Stimulated activated CD8-positive, alpha-beta memory T cell treated with anti-CD3 and anti-CD28 coated beads, Interleukin-4, amount 100 ng/mL, for 48 hours (primary cell): ENCODE data around the gene CUX1.
"Not testable (repeated sequence)": the region's sequence is repeated elsewhere in the genome, so short reads cannot be mapped to it uniquely, and the experiment has no call there.

Experiments used
- DNase-seq: peaks from one replicate; pipeline ENCODE4 v3.0.0-alpha.2; 2020

CUX1 gene

DNA sequence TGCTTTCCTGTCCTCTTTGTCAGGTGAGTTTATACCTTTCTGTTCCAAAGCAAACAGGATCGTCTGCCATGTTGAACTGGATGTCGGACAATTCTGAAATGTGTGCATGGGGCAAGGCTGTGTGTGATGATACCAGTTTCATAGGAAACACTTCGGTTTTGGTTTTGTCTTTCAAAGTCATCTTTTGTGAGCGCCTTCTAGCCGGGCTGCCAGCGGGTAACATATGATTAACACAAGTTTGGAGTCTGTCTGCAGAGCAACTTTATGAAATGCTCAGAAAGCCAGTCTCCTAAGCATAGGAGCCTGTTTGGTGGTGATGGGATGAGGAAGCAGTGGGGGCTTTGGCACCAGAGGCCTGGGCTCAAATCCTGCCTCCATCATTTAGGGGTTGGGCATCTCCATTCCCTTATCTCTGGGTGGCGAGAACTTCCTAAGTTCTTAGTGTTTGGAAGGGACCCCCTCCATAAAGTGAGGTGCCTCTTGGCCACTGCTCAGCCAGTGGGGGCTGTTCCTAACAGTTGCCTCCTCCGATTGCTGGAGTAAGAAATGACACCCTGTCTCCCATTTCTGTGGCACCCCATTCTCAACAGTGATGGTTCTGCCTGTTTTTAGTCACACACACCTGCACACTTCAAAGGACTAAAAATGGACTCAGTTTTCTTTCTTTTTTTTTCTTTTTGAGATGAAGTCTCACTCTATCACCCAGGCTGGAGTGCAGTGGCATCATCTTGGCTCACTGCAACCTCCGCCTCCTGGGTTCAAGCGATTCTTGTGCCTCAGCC is 36.8 kb downstream of the CUX1 start:
- no peak for DNase-seq

DNA sequence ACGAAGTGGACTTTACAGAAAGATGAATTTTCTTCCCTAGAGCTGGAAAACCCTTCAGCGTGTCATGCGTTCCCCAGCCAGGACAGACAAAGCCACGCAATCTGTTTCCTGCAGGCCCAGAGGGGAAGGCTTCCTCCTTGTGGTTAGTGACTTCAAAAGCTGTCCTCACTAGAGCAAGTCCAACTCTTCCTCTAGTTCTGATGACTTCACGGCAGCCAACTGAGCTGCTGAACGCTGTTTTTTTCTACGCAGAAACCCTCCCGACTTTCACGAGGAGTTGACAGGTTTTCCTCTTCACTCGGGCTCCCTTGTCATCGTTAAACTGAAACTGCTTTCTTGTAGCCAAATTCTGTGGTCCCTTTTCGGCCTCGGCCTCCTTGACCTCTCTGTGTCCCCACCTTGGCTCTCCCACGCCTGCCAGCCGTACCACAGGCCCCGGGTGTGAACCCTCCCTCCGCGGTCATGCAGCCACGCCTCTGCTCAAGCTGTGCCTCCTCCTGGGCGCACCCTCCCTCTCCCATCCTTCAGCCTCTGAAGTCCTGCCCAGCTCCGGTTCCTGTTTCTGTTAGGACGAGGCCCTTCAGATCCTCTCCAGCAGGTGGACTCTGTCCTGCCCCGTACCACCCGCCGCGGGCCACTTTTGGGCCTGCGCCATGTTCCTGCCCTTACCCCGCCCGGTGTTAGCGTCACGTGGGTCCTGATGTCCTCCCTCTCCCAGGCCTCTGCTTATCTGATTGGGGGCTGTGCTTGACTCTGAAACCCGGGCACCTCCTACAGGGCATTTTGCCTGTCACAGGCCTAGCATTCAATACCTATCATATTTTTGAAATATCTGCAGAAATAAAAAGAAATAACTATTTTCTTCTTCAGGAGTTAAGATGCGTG is 39.3 kb downstream of the CUX1 start:
- DNase-seq, result peak; percentile 87

DNA sequence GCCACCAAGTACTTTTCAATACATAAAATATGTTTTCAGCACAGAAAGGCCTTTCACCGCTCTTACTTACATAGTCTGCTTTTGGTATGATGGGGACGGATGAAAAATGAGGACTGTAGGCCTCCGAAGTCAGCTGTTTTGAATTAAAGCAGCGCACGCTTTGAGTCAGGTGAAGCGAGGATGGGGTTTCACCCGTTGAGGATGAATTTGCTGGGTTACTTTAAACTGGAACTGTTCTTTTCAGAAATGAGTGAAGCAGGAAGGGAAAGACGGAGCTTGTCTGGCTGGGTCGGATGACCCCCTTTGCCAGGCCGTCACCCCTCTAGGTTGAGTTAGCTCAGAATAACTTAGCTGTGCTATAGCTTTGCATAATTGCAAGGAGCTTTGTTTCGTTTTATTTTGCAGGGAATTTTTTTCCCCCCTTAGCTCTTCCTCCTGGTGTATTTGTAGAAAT is 40.0 kb downstream of the CUX1 start:
- DNase-seq, result no peak

DNA sequence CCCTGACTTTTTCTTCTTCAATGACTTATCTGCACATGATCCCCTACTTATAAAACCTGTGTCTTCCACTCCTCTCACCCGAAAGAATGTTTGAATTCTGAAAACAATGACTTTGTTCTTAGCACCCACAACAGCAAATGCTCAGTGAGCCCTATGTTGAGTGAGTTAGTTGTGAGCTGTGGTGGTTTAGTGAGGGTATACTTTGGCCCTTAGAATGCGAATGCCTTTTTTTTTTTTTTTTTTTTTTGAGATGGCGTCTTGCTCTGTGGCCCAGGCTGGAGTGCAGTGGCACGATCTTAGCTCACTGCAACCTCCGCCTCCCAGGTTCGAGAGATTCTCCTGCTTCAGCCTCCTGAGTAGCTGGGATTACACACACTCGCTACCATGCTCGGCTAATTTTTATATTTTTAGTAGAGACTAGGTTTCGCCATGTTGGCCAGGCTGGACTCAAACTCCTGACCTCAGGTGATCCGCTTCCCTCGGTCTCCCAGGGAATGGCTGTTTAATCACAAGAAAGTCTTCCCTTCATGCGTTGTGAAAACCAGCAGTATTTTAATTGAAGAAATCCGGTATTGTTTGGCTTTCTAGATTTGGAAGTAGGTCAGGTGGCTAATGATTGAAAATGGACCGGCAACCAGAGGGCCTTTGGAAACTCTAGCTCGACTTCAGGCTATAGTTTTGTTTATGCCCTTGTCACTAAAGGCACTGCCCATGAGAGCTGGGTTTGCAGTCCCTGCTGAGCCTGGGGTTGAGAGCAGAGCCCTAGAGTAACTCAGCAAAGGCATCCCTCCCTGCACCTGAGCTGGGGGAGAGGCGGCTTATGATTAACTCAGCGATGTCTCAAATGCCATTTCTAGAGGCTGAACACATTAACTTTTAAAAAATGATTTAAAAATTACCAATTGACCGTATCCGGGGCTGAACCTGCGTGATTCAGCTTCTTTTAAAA is 41.3 kb downstream of the CUX1 start:
- DNase-seq, result no peak

DNA sequence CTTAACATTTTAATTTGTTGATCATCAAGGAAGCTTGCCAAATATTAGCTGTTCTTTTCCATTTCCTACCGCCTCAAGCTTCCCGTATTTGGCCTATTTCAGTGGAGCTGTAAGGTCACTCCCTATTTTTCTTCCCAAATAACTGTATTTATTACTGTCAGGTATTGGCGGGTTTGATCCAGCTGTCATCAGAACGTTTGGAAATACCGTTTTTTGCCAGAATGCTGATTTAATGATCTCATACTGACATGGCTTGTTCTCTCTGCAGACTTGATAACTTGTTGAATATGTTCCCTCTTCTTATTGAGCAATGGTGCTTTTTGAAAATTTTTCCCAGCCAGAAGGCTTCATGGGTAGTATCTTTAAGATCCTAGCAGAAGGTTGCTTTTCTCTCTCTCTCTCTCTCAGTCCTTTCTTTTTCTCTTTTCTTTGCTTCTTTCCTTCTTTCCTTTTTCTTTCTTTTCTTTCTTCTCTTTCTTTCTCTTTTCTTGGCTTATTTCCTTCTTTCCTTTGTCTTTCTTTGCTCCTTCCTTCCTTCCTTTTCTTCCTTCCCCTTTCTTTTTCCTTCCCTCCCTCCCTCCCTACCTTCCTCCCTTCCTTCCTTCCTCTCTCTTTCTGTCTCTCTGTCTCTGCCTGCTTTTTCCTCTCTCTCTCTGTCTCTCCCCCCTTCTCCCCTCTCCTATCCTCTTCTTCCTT is 42.1 kb downstream of the CUX1 start:
- no peak for DNase-seq

DNA sequence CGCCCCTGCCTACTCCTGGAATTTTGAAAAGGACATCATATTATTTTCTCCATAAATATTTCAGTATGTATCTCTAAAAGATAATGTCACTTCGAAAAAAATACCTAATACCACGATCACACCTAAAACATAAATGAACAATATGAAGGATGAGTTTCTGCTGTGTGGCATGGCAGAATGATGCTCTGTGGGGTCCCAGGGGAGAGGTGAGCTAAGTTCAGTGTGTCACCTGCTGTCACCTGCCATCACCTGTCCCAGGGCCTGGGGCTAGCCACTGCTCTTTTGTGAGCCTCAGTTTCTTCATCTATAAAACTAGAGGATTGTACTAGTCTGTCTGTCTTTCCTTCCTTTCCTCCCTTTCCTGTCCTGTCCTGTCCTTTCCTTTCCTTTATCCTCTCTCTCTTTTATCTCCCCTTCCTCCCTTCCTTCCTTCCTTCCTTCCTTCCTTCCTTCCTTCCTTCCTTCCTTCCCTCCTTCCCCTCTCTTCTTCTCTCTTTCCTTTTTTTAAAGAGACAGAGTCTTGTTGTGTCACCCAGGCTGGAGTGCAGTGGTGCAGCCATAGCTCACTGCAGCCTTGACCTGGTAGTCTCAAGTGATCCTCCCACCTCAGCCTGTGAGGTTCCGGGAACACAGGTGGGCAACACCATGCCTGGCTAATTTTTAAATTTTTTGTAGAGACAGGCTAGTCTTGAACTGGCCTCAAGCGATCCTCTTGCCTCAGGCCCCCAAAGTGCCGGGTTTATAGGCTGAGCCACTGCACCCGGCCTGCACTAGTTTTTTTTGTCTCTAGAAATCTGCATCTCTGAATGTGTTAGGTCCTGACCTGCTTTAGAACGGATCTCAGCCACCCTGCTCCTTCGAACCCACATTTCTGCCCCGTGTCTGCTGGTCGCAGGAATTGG is 43.1 kb downstream of the CUX1 start:
- DNase-seq, result no peak

DNA sequence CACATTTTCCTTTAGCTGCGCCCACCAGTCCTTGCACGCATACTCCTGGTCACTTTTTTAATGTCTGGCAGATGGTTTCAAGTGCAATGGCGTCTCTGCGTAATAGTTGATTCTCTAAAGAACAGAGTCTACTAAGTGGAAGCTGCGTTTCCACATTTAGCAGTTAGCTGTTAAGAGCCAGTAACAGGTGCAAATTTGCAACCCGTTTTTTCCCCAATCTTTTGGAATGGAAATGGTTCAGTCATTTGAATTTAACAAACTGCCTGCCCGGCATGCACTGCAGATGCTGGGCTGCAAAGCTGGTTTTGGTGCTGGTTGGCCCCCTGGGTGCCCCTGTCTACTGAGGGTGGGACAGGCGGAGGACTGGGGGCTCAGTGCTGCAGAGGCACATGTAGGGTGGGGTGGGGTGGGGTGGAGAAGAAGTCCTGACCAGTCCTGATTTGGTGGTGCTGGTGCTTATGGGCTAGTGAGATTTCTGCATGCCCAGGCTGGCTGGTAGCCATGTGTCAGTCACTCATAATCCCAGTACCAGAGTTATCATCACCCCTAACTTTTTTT is 43.9 kb downstream of the CUX1 start:
- DNase-seq, result no peak

DNA sequence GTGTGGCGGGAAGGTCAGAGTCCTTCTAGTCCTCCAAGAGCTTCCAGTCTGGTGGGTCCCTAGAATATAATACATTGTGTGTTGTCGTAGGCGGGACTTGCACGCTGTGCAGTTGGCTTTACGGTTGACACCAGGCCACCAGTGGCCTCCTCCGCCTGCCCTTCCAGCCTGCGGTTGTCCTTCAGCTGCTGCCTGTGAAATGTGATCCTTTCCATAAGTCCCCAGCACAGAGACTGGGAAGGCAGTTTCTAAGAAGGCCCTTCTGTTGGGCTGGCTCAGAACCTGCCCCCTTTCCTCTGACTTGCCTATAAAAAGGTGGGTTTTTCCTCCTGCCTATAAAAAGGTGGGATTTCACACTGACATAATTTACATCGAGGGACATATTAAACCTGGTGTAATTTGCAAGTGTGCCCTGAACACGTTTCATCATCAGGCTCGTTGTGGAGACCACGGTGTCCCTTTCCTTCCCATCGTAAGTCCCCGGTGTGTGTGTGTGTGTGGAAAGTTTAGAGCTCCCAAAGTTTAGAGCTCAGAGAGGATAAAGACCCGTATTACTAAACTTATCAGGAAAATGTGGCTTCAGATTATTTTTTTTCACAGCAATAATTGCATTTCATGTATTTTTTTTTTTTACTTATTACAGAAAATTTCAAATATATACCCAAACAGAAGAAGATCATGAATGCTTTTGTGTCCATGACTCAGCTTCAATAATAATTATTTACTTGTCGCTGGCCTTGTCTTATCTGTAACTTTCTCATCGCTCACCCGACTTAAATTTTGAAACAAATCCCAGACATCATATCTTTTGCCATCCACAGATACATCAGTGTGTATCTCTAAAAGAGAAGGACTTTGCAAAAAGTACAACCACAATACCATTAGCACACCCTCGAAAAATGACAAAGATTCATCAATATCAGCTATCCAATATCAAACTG is 45.1 kb downstream of the CUX1 start:
- DNase-seq, result no peak

DNA sequence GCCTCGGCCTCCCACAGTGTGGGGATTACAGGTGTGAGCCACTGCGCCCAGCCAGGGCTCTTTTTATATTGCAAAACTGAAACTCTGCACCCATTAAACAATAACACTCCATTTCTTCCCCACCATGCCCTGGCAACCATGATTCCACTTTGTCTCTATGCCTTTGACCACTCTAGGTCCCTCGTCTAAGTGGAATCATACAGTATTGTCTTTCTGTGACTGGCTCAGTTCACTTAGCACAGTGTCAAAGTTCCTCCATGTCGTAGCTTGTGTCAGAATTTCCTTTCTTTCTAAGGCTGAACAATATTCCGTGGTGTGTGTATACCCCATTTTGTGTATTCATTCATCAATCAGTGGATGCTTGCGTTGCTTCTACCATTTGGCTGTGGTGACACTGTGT is 46.2 kb downstream of the CUX1 start:
- DNase-seq, result no peak

DNA sequence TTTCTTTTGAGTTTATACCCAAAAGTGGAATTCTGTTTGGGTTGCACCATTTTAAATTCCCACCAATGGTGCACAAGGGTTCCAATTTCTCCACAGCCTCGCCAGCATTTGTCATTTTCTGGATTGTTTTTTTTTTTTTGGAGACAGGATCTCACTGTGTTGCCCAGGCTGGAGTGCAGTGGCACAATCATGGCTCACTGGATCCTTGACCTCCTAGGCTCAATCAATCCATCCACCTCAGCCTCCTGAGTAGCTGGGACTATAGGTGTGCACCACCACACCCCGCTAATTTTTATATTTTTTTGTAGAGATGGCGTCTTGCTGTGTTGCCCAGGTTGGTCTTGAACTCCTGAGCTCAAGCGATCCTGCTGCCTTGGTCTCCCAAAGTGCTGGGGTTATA is 46.6 kb downstream of the CUX1 start:
- DNase-seq, result no peak

DNA sequence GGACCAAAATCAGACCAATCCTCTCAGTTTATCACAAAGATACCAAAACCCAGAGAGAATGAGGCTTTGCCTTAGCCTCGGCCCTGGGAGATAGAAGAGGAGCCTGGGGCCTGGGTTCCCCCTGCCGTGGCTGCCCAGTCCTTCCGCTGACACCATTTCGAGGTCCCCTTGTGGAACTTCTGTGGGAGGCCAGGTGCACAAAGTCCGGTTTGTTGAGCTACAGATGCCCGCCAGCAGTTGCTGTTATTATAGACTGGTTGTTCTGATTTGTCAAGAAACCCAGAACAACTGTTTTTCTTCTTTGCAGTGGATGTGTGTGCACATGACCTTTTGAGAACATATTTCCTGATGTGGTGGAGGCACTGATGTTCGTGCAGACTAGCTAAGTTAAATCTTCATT is 47.6 kb downstream of the CUX1 start:
- no peak for DNase-seq

DNA sequence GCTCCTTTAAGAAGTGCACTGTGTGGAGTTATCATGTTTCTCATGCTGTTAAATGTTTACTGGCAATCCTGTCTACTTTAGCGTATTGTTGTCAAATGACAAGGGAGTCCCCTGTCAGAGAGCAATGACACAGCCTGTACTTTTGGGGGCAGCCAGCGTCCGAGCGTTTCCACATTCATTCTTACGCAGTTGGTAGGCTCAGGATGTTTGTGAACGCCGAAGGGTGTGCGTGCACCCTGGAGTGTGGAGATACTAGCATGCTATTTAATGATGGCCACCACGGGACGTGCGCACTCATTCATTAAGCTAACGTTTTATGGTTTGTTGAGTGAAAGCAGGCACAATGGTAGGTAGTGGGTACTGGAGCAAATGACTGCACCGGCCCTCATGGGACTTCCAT is 48.0 kb downstream of the CUX1 start:
- no peak for DNase-seq

DNA sequence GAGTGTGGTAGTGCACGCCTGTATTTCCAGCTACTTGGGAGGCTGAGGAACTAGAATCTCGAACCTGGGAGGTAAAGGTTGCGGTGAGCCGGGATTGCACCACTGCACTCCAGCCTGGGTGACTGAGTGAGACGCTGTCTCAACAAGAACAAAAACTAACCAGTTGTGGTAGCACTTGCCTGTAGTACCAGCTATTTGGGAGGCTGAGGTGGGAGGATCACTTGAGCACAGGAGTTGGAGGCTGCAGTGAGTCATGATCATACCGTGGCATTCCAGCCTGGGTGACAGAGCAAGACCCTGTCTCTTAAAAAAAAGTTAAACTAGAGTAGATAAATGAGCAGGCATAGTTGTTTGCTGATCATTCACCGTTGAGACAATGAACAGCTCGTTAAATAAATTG is 48.9 kb downstream of the CUX1 start:
- DNase-seq, result no peak

DNA sequence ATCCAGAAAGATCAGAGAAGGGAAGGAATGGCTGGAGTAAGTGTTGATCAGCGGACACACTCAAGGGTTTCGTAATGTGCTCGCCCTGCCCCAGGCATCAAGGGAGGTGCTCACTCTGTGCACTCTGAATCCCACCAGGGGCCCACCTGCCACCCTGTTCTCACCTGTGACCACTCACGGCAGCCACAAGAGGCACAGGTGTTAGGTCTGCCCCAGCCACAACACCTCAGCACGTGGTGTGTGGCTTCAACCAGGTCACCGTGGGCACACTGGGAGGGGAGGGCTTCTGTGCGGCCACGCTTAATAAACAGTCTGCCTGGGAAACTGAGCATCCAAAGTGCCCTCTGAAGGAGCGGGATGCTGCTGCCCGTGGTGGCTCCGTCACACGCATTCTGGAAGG is 49.8 kb downstream of the CUX1 start:
- DNase-seq, result no peak

DNA sequence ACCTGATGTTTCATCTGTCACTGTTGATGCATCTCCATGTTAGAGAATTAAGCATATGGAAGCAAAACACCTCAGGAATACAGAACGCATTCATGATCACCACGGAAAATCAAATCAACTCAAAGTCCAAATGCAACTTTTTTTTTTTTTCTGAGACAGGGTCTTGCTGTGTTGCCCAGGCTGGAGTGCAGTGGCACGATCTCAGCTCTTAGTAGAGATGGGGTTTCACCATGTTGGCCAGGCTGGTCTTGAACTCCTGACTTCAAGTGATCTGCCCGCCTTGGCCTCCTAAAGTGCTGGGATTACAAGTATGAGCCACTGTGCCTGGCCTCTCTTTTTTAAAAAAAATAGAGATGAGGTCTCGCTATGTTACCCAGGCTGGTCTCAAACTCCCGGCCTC is 50.3 kb downstream of the CUX1 start:
- DNase-seq, result not testable (repeated sequence)

DNA sequence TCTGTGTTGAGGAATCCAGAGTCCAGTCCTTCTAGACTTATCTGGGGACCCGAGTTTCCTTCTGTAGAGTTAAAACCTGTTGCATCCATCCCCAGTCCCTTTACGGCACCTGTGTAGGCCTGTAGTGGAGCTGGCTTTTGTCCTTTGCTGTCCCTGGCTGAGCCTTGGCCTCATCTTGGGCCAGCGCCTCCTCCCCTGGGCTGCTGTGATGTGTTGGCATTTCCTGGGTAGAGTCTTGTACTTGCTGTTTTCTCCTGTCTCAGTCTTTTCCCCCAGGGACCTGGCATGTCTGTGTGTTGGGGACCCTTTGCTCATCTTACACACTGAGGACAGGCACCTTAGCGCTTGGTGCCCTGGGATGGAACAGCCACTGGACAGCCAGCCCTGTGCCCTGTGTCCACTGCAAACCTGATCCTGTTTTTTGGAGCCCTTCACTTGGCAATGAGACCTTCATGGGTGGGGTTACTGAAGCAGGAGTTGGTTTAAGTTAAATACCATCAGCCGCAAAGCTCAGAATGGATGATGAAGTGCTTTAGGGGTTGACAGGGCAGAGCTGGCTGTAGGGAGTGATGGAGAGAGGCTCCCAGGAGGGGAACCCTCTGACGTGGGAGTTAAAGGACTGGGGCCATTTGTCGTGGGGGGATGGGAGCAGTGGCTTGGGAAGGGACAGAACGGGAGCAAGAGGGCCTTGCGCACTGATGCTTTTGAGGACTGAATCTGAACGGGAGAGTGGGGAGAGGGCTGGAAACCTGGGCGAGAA is 50.9 kb downstream of the CUX1 start:
- DNase-seq, result no peak

DNA sequence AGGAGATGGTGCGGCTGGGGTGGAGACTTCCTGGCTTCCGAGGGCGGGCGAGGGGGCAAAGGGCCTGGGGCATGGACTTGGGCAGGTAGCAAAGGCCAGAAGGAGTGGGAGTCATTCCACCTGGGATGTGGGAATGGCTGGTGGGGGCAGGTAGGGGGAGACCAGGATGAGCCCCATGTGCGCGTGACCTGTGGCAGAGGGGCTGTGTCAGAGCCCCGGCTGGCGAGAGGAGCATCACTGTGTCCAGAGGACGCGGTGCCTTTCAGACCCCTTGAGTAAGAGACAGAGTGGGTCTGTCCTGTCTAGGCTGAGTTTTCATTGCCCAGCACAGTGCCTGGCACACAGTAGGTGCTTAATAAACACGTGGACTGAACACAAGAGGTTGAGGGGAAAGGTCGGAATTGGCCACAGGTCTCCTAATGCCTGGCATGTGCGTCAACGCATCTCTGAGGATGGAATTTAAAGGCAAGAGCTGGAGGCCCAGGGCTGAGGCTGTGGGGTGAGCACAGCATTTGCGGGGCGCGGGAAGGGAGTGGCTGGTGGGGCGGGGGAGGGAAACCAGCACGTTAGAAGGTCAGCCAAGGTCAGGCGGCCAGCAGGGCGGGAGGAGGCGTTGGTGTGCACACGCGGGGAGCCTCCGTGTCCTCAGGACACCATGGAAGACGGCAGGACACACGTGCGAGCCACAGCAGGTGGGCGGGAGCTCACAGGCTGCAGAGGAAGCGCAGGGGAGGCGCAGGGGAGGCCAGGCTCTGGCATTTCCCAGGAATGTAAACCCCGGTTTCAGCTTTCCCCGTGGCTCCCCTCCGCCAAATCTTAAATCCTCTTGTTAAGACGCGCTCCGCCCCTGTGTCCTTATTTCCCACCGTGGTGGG is 51.8 kb downstream of the CUX1 start:
- DNase-seq, result no peak

DNA sequence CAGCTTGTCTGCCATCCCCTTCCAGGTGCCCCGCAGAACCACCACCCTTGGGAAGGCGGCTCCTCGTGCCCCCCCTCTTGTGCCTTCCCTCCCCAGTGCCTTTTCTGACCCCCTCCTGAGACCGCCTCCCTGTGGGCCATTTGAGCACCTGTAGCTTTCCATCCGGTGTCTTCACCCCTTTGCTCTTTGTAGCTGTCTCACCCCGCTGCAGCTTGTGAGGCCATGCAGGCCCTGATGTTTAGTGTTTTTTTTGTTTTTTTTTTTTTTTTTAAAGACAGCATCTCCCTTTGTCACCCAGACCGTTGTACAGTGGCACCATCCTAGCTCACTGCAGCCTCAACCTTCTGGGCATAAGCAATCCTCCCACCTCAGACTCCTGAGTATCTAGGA is 52.5 kb downstream of the CUX1 start:
- no peak for DNase-seq
